SH-SY5Y (cell line): ENCODE data around the gene CMSS1.

Source experiments
- GATA2 ChIP-seq: IDR thresholded peaks from 2 replicates; pipeline ENCODE4 v1.6.1; 2011; ENCODE audit warnings: mild to moderate bottlenecking, low read depth, low read length
- GATA3 ChIP-seq: IDR thresholded peaks from 2 replicates; pipeline ENCODE4 v1.6.1; 2011; ENCODE audit warnings: low read depth, mild to moderate bottlenecking, low read length, moderate library complexity

GRCh38 chr3:100170486-100170885 is 352.8 kb downstream of the CMSS1 start:
- TF ChIP-seq GATA2 (no peak), GATA3 (no peak)
